ENCODE data around the gene PUS10.

GRCh38 chr2:60976875-60977561 lies 41.0 kb downstream of the PUS10 start:
- TF ChIP-seq POLR2A (IDR thresholded peaks at IDR 0.05) (no peak), CTCF (IDR thresholded peaks at IDR 0.05) (no peak)

All from Peyer's patch (tissue), 4 donors.